ENCODE data around the gene PRR19. TPM values are rescaled to one million over a fixed set of nuclear protein-coding genes. Genes with fewer than 3 reads are reported as not detected.

Gene PRR19
- total RNA-seq, 1 experiment from 2014 or later: not detected

GRCh38 chr19:42324655-42325307, 22.8 kb downstream of the PRR19 start:
- H3F3A ChIP-seq (ENCODE audit: low read length, unreplicated experiment): no peaks in the 10 kb centered on the region
- DNase-seq: no peak
- no peak for ATAC-seq
- ChIA-PET POLR2A (ENCODE audit: unreplicated experiment) (no interaction called here), CTCF (no interaction called here)
- no peak overlapping the region for H3K27ac ChIP-seq (ENCODE audit: low read length)
- H3K4me2 ChIP-seq (ENCODE audit: low read length): peak overlapping the region; percentile 58
- H3K9me2 ChIP-seq (replicated peaks; ENCODE audit: low read length): no peaks in the 10 kb centered on the region
- H3K9ac ChIP-seq (ENCODE audit: low read length): no peak overlapping the region
- BruUV-seq (replicated peaks): no TSS peak
- H2AFZ ChIP-seq (ENCODE audit: low read length): no peak overlapping the region; the same call in 1 of the 2 replicates
- intact Hi-C loops (cut with micrococcal nuclease): no loop called here
- no peaks in the 10 kb centered on the region for H3K9me3 ChIP-seq (ENCODE audit: low read length)
- no peaks in the 10 kb centered on the region for H4K20me1 ChIP-seq (ENCODE audit: low read length)
- no peaks in the 10 kb centered on the region for H3K36me3 ChIP-seq (ENCODE audit: low read depth, low read length)
- no peak for TF ChIP-seq EZH2 (IDR thresholded peaks at IDR 0.05; ENCODE audit: low read length, unreplicated experiment)
- peak; percentile 85; the same call in 1 of the 2 replicates for TF ChIP-seq CTCF (conservative IDR thresholded peaks at IDR 0.05; ENCODE audit: low read depth, low read length)
- TF ChIP-seq EZH2phosphoT487 (IDR thresholded peaks at IDR 0.05; ENCODE audit: borderline replicate concordance, low read length): no peak
- peaks cover 34% of the 10 kb centered on the region for H3K79me2 ChIP-seq (ENCODE audit: low read length)
- H3K4me1 ChIP-seq (ENCODE audit: insufficient read depth, low read length): peaks cover 8% of the 10 kb centered on the region
- H3K27me3 ChIP-seq (ENCODE audit: low read length): no peaks in the 10 kb centered on the region
- H3K4me3 ChIP-seq (ENCODE audit: low read length): peak overlapping the region; percentile 9; the same call in 1 of the 2 replicates

DNA sequence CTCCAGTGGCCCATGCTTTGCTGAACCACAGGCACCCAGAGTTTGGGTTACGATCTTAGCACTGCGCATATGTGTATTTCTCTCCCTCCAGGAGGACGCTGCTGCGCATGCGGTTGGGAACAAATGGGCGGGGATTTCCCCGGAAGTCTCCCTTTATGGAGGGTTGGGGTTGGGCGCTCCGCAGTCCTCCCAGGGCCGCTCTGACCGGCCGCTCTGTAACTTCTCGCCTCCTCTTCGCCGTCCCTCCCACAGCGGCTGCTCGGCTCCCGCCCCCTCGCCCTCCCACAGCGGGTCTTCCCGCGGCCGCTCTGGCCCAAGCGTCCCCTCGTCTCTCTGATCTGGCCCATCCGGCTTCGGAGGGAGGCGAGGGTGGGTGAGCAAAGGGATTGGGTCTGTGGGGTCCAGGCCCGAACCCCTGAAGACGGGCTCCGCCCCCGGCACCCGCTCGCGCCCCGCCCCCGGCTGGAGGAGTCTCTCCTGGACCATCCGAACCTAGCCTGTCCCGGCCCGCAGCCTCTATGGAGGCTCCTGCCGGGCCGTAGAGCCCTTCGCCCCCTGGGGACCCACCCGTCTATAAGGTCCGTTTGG, 23.5 kb downstream of the PRR19 start, which contains the start of gene MEGF8:
Gene MEGF8 (plus strand): TSS at position 328 of the 588 bp plus-strand sequence. CDS start 609 bp downstream, outside the sequence.
- H3F3A ChIP-seq (ENCODE audit: low read length, unreplicated experiment): no peaks in the 10 kb centered on the region
- H3K9me2 ChIP-seq (replicated peaks; ENCODE audit: low read length): no peaks in the 10 kb centered on the region
- H3K4me3 ChIP-seq (ENCODE audit: low read length): peak within 1 kb of the TSS; percentile 99
- ChIA-PET POLR2A (ENCODE audit: unreplicated experiment) (no interaction called here), CTCF (no interaction called here)
- DNase-seq: peak; percentile 98
- H3K27me3 ChIP-seq (ENCODE audit: low read length): no peaks in the 10 kb centered on the region
- intact Hi-C loops (cut with micrococcal nuclease): no loop called here
- ATAC-seq: peak; percentile 93
- peaks cover 8% of the 10 kb centered on the region for H3K4me1 ChIP-seq (ENCODE audit: insufficient read depth, low read length)
- peaks cover 34% of the 10 kb centered on the region for H3K79me2 ChIP-seq (ENCODE audit: low read length)
- TF ChIP-seq CTCF (conservative IDR thresholded peaks at IDR 0.05; ENCODE audit: low read depth, low read length) (no peak; the same call in 1 of the 2 replicates), EZH2 (IDR thresholded peaks at IDR 0.05; ENCODE audit: low read length, unreplicated experiment) (no peak), EZH2phosphoT487 (IDR thresholded peaks at IDR 0.05; ENCODE audit: borderline replicate concordance, low read length) (no peak)
- 0 out of 2 replicates have a peak within 1 kb of the TSS, but pooled peaks have one; percentile 13 for H3K27ac ChIP-seq (ENCODE audit: low read length)
- no peaks in the 10 kb centered on the region for H3K36me3 ChIP-seq (ENCODE audit: low read depth, low read length)
- peak within 1 kb of the TSS; percentile 94 for H2AFZ ChIP-seq (ENCODE audit: low read length)
- peak within 1 kb of the TSS; percentile 90 for H3K9ac ChIP-seq (ENCODE audit: low read length)
- no peaks in the 10 kb centered on the region for H4K20me1 ChIP-seq (ENCODE audit: low read length)
- peak within 1 kb of the TSS; percentile 97 for H3K4me2 ChIP-seq (ENCODE audit: low read length)
- BruUV-seq (replicated peaks): no TSS peak
- no peaks in the 10 kb centered on the region for H3K9me3 ChIP-seq (ENCODE audit: low read length)

Data from PC-3 (cell line).